ENCODE data around the gene ALK.

DNA sequence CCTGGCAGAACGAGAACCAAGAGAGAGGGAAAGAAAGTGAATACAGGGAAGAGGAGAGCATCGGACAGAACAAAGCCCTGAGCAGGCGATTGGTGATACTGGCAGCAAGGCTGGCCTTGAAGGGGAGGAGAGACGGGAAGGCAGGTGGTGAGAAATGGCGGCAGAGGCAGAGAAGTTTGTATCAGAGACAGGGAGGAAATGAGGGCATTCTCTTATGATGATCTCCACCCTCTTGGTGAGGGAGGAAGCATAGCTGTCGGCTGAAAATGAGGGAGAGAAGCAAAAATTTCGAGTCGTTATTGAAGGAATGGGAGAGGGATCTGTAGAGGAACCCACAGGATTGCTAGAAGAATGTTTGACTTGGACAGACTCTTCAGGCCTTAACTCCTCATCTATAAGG, 725.6 kb downstream of the ALK start:
- TF ChIP-seq CTCF (IDR thresholded peaks at IDR 0.05) (no peak), POLR2A (IDR thresholded peaks at IDR 0.05) (no peak)
